Loucy (cell line): ENCODE data around the gene SLC44A4.

Source experiments
- H2AFZ ChIP-seq: fragments of 200-600 bp; sonication (generic); 2 replicates; pipeline ENCODE4 v1.6.0; 2016; ENCODE audit warnings: antibody characterized with exemption, mild to moderate bottlenecking, low read length, moderate library complexity
- H3F3A ChIP-seq: fragments of 200-600 bp; 2 replicates; pipeline ENCODE4 v1.6.0; 2016; ENCODE audit warnings: antibody characterized with exemption, low read depth, mild to moderate bottlenecking
- H3K27me3 ChIP-seq: fragments of 200-600 bp; sonication (generic); 2 replicates; pipeline ENCODE4 v1.6.1; 2014; ENCODE audit warnings: low read length, mild to moderate bottlenecking; ENCODE audit not compliant: insufficient read depth, poor library complexity, severe bottlenecking
- H3K36me3 ChIP-seq: fragments of 200-600 bp; sonication (generic); 2 replicates; pipeline ENCODE4 v1.6.1; 2016; ENCODE audit warnings: low read length; ENCODE audit not compliant: insufficient read depth
- H3K4me1 ChIP-seq: fragments of 200-600 bp; sonication (generic); 2 replicates; pipeline ENCODE4 v1.5.1; 2014; ENCODE audit warnings: low read length, mild to moderate bottlenecking; ENCODE audit not compliant: insufficient read depth, poor library complexity, severe bottlenecking
- H3K4me2 ChIP-seq: fragments of 200-600 bp; sonication (generic); 2 replicates; pipeline ENCODE4 v1.6.0; 2014; ENCODE audit warnings: antibody characterized with exemption, low read length, low read depth, mild to moderate bottlenecking; ENCODE audit not compliant: poor library complexity, severe bottlenecking
- H3K4me3 ChIP-seq: fragments of 200-600 bp; sonication (generic); 2 replicates; pipeline ENCODE4 v1.5.1; 2014; ENCODE audit warnings: low read length, mild to moderate bottlenecking, mixed read lengths; ENCODE audit not compliant: poor library complexity, severe bottlenecking
- H3K79me2 ChIP-seq: fragments of 200-600 bp; sonication (generic); 2 replicates; pipeline ENCODE4 v1.6.1; 2014; ENCODE audit warnings: low read length; ENCODE audit not compliant: insufficient read depth
- H3K9ac ChIP-seq: fragments of 200-600 bp; sonication (generic); 2 replicates; pipeline ENCODE4 v1.6.0; 2014; ENCODE audit warnings: mild to moderate bottlenecking, low read depth, low read length, moderate library complexity; ENCODE audit not compliant: poor library complexity, severe bottlenecking
- H3K9me2 ChIP-seq: fragments of 200-600 bp; sonication (generic); replicated peaks from 2 replicates; pipeline ENCODE4 v1.6.1; 2016; ENCODE audit warnings: low read depth, low read length, mixed read lengths
- H3K9me3 ChIP-seq: fragments of 200-600 bp; sonication (generic); 2 replicates; pipeline ENCODE4 v1.6.1; 2014; ENCODE audit warnings: mild to moderate bottlenecking, antibody characterized with exemption, low read length, low read depth; ENCODE audit not compliant: insufficient read depth
- H4K20me1 ChIP-seq: fragments of 200-600 bp; sonication (generic); 2 replicates; pipeline ENCODE4 v1.6.0; 2014; ENCODE audit warnings: antibody characterized with exemption, low read length, mild to moderate bottlenecking; ENCODE audit not compliant: insufficient read depth, poor library complexity, severe bottlenecking
- EZH2phosphoT487 ChIP-seq: fragments of 200-600 bp; IDR thresholded peaks from 2 replicates; pipeline ENCODE4 v1.6.1; 2018; ENCODE audit warnings: antibody characterized with exemption, mild to moderate bottlenecking, moderate library complexity, borderline replicate concordance
- TF ChIP-seq, protein P1 (sequence below): fragments of 200-600 bp; sonication (generic); conservative IDR thresholded peaks from 2 replicates; pipeline ENCODE4 v1.5.1; 2014; ENCODE audit warnings: mild to moderate bottlenecking, antibody characterized with exemption, low read length

Gene SLC44A4

DNA sequence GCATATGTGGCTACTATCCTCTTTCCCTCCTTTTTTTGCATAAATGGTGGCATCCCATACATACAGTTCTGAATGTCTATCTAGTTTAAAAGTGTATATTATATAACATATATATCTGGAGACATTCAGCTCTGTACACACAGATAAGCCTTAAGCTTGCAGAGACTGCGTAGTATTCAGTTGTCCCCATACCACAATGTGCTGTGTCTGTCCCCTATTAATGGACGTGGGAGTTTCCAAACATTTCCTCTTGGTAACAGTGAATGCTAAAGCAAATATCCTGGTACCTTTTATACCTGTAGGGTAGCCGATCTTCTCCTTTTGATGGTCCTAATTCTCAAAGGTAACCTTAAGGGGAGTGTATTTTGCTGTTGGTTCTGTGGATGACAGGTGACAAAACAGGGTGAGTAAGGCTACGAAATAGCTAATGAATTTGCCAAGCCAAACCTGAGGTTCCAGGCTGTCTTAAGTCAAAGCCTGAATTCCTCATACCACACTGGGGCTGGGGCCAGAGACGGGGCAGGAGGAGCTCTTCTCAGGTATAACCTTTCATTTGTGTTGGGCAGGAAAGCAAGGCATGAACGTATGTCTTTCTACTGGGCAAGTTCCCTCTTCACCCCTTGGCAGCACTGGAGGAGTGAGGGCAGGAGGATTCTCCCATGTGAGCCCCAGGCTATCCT, 41.0 kb upstream of the SLC44A4 start:
- Histone ChIP-seq H3K9me2 (no peaks in the 10 kb centered on the region), H4K20me1 (no peaks in the 10 kb centered on the region), H2AFZ (no peak overlapping the region), H3K4me1 (no peaks in the 10 kb centered on the region), H3K9me3 (no peaks in the 10 kb centered on the region), H3K4me3 (no peak overlapping the region), H3K79me2 (no peaks in the 10 kb centered on the region), H3K9ac (no peak overlapping the region), H3K27me3 (no peaks in the 10 kb centered on the region), H3F3A (no peaks in the 10 kb centered on the region), H3K36me3 (no peaks in the 10 kb centered on the region), H3K4me2 (no peak overlapping the region)
- TF ChIP-seq, protein P1, sequence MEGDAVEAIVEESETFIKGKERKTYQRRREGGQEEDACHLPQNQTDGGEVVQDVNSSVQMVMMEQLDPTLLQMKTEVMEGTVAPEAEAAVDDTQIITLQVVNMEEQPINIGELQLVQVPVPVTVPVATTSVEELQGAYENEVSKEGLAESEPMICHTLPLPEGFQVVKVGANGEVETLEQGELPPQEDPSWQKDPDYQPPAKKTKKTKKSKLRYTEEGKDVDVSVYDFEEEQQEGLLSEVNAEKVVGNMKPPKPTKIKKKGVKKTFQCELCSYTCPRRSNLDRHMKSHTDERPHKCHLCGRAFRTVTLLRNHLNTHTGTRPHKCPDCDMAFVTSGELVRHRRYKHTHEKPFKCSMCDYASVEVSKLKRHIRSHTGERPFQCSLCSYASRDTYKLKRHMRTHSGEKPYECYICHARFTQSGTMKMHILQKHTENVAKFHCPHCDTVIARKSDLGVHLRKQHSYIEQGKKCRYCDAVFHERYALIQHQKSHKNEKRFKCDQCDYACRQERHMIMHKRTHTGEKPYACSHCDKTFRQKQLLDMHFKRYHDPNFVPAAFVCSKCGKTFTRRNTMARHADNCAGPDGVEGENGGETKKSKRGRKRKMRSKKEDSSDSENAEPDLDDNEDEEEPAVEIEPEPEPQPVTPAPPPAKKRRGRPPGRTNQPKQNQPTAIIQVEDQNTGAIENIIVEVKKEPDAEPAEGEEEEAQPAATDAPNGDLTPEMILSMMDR: no peak
- no peak for TF ChIP-seq EZH2phosphoT487

- Histone ChIP-seq H3K9me3 (no peaks in the 10 kb centered on the region), H3K79me2 (no peaks in the 10 kb centered on the region), H4K20me1 (no peaks in the 10 kb centered on the region), H3F3A (no peaks in the 10 kb centered on the region), H3K27me3 (no peaks in the 10 kb centered on the region), H3K4me2 (no peak overlapping the region), H2AFZ (no peak overlapping the region), H3K9me2 (no peaks in the 10 kb centered on the region), H3K4me1 (no peaks in the 10 kb centered on the region), H3K36me3 (no peaks in the 10 kb centered on the region), H3K9ac (no peak overlapping the region), H3K4me3 (no peak overlapping the region)
- no peak for TF ChIP-seq EZH2phosphoT487
- TF ChIP-seq, protein P1: no peak
These were observed 39.4 kb upstream of the SLC44A4 start for GRCh38 chr6:31918069-31918720.

GRCh38 chr6:31915756-31916155, 37.0 kb upstream of the SLC44A4 start:
- Histone ChIP-seq H3K27me3 (no peaks in the 10 kb centered on the region), H3K79me2 (no peaks in the 10 kb centered on the region), H3K9me2 (no peaks in the 10 kb centered on the region), H2AFZ (no peak overlapping the region), H3K4me1 (no peaks in the 10 kb centered on the region), H3K9me3 (no peaks in the 10 kb centered on the region), H3K4me2 (no peak overlapping the region), H3K9ac (no peak overlapping the region), H3F3A (no peaks in the 10 kb centered on the region), H4K20me1 (no peaks in the 10 kb centered on the region), H3K4me3 (no peak overlapping the region), H3K36me3 (no peaks in the 10 kb centered on the region)
- TF ChIP-seq EZH2phosphoT487: no peak
- TF ChIP-seq, protein P1: no peak
